SK-N-MC (cell line): ENCODE measurements around the gene DCHS2.

Experiments used
- EZH2 ChIP-seq: fragments of 200-600 bp; sonication (generic); IDR thresholded peaks from one replicate; pipeline ENCODE4 v1.6.1; 2017; ENCODE audit warnings: antibody characterized with exemption
- FOXP2 ChIP-seq: optimal IDR thresholded peaks from 2 replicates; pipeline ENCODE3; 2011; ENCODE audit warnings: mild to moderate bottlenecking, moderate library complexity; ENCODE audit not compliant: insufficient read depth; ENCODE audit errors: extremely low read length, control extremely low read depth
- POLR2AphosphoS5 ChIP-seq: IDR thresholded peaks from 2 replicates; pipeline ENCODE4 v1.6.1; 2012; ENCODE audit warnings: mild to moderate bottlenecking, low read depth, low read length, borderline replicate concordance

DNA sequence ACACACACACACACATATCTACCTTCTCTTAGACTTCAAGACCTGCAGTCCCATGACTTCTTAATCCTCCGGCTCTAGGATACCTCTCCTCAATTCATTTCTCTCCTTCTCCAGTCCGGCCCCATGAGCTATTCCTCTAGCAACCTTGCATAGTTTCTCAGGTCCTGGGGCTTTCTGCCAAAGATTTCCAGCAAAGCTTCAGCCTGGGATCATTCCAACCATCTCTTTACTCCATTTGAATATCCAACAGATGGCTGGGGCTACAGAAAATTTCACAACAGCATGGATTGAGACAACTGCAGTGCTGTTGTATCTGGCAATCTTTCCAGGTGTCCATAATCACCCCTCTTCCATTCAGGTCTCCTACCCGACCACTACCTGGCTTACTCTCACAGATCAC, 184.1 kb downstream of the DCHS2 start:
- no peak for TF ChIP-seq EZH2
- no peak for TF ChIP-seq POLR2AphosphoS5
- no peak for TF ChIP-seq FOXP2
